Hematopoietic multipotent progenitor cell treated with erythropoietin and hydrocortisone succinate and interleukin-3 and kit ligand, for 8 days (in vitro differentiated cells): ENCODE data around the gene DCAF8.
A peak's percentile ranks its signal among the peaks of the same experiment; 100 is the strongest.
"Not testable (repeated sequence)": the region's sequence is repeated elsewhere in the genome, so short reads cannot be mapped to it uniquely, and the experiment has no call there.

ENCODE experiments used
- DNase-seq: peaks from one replicate; pipeline ENCODE4 v3.0.0-alpha.2; 2015

Gene DCAF8

DNA sequence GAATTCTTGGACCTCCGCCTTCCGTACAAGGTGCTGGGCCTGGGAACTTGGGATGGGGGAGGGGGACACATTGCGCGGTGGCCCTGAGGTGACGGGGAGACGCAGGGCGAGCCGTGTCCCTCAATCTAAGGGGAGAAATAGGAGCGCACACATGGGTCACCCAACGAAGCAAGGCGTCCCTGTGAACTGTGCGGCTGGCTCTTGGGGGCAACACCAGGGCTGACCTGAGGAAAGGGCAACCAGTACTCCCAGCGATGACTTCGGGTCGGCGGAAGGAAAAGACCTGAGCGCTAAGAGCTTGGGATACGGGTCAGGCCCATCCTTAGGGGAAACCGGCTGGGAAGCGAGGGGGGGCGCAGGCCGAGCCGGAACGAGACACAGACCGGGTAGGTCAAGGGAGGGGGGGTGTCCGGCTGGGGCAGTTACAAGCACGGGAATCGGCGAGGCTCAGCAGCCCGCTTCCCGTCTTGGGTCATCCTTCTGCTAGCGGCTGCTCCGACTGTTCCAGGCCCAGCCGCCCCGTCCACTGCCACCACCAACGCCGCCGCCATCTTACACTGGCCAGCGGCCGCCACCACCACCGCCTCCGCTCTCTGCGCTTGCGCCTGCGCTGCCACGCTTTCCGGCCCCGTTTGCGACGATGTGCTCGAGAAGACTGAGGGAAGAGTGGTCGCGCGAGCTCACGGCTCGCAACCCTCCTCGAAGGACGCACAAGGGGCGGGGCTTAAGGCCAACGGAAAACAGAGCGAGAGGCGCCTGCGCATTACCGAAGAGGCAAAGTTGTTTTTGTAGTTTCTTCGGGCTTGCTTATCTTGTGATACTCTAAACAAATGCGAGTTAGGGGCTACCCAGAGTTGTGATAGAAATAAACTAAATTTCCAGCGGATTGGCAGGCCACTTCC lies at the start of gene DCAF8:
Gene DCAF8, minus strand, starts transcription at position 657 of the 902 bp plus-strand sequence. CDS start 18,541 bp downstream, outside the sequence.
- DNase-seq = peak; percentile 98

DNA sequence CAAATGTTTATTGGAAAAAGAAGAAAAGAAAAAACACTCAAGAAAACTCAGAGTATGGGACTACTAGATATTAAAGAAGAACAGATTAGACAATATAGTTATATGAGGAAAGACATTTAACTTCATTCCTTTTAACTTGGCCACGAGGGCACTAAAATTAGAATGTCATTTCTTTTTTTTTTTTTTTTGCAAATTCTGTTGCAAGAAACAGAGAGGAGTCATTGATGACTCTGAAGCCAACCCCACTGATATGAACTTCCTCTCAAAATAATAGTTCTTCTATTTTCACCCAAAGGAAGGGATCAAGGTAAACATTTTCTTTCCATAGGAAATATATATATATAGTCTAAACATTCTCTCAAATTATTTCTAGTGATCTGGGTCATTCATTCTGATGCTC lies 47.2 kb upstream of the DCAF8 start:
- no peak for DNase-seq

GRCh38 chr1:160309185-160309557 lies 46.8 kb upstream of the DCAF8 start:
- no peak for DNase-seq

GRCh38 chr1:160308451-160309184 lies 46.3 kb upstream of the DCAF8 start:
- no peak for DNase-seq

DNA sequence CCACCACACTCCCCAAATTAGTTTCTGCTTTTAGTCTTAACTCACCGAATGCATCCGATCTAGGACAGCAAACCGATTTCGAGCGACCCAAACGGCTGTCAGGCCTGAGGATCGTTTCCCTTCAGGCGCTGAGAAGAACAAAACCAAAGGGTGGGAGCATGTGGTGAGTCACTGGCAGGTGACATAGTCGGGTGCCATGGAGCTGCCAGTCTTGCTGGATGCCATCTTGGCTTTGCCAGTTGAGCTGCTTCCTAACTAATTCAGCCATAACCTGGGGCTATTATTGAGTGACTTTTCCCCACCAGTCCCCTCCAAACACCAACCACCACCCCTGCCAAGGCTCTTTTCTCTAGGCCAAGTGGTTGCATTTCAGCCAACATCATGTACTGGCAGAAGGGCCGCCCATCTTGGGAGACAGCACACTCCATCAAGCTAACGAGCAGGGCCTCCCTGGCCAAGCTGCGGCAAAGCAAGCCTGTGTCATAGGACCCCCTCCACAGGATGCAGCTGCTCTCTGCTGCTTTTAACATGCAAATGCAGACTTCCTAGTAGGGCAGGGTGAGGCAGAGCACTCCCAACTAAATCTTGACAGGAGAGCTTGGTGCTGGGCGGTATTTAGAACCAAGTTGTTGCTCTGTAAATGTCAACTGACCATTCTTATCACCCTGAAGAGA lies 44.9 kb upstream of the DCAF8 start:
- no peak for DNase-seq

- DNase-seq = no peak
Measured at GRCh38 chr1:160300173-160300572, 37.8 kb upstream of the DCAF8 start.

DNA sequence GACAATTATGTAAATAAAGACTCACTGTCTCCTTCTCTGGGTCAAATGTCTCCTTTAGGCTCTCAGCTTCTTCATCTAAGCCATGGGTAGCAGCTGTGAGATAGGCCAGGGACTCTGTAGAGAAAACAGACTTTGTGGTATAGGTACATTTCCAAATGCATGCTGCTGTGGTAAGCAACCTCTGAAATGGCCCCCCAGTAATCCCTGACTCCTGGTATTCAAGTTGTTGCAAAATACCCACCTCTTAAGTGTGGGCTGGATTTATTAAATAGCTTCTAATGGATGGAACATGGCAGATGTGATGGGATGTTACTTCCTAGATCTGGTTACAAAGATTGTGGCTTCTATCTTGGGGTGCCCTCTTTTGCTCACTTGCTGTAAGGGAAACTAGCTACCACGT lies 33.7 kb upstream of the DCAF8 start:
- DNase-seq = no peak

DNA sequence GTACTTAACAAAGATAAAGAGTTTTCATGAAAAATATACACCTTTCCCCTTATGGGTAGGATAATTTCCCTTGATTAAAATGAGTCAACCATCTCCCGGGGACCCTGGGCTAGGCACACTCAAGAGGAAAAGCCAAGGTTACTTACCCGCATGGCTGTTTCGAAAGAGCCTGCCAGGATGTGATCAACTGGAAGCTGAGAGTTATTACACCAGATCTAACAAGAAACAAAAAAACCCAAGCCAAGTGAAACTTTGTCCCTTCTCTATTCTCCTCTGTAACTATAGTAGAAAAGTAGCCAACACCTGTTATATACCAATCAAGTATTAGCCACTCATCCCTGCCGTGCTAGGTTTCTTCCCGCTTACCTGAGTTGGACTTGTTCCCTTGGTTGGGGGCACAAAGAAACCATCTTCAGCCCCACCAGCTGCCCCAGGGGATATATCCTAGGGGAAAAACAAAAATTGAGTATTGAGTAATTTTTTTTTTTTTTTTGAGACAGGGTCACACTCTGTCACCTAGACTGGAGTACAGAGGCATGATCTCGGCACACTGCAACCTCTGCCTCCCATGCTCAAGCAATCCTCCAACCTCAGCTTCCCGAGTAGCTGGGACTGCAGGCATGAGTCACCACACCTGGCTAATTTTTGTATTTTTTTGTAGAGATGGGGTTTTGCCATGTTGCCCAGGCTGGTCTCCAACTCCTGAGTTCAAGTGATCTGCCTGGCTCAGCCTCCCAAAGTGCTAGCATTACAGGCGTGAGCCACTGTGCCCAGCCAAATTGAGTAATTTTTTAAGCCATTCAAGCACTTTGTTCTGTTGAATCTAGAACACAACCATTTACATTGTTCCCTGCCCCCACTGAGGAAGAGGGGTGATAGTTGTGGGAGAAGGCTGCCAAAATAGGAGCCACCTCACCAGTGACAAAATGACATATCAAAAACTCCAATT lies 30.9 kb upstream of the DCAF8 start:
- no peak for DNase-seq

DNA sequence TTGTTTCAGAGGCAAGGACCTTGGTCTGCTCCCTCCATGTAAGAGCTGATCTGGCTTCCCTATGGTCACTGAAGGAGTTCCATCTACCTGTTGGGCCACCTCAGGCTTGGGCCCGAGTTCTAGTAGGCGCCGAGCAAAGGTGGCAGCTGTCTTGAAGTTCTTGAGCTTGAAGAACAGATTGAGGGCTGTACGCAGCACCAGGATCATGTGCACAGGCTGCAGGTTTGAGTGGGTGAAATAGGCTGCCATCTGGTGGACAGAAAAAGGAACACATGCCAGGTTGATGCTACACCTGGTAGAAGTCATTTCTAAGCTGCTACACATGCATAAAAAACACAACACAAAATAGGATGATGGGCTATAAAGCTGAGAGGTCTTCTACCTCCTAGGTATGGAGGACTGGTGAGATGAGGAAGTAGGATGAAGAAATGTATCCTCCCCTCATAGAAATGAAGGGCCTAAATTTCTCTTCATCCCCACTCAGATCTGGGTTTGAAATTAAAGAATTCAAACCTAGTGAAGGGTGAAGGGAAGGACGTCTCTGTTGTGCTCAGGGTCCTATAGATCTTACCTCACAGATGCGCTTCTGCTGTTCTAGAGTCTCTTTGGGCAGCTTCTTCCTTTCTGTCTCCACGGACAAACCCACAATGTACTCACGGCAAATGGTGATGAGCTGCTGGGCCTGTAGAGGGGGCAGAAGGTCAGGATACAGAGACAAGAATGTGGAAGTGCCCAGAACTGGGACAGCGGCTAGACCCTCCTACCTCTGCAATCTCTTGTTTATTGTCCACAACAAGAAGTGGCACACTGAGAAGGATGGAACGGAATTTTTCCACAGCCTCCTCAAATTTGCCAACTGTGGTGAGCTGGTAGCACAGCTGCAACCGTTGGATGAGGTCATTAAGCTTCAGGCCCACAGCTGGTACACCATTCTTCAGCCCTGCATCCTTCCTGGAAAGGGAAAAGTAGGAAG lies 29.2 kb upstream of the DCAF8 start:
- peak; percentile 65 for DNase-seq

GRCh38 chr1:160287769-160288168 lies 25.4 kb upstream of the DCAF8 start:
- not testable (repeated sequence) for DNase-seq

DNA sequence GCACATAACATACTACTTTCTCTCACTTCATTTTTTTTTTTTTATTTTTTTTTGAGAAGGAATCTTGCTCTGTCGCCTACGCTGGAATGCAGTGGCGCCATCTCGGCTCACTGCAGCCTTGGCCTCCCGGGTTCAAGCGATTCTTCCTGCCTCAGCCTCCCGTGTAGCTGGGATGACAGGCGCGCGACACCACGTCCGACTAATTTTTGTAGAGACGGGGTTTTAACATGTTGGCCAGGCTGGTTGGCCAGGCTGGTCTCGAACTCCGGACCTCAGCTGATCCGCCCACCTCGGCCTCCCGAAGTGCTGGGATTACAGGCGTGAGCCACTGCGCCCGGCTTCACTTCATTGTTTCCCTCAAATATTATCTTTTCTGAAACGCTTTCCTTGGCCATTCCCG lies 23.2 kb upstream of the DCAF8 start:
- no peak for DNase-seq

GRCh38 chr1:160284782-160285344 lies 22.5 kb upstream of the DCAF8 start, which contains the start of gene PEX19:
TSS of gene PEX19 (minus strand) at chr1:160285133. CDS start at chr1:160285124, 9 bp downstream.
- peak; percentile 90 for DNase-seq

DNA sequence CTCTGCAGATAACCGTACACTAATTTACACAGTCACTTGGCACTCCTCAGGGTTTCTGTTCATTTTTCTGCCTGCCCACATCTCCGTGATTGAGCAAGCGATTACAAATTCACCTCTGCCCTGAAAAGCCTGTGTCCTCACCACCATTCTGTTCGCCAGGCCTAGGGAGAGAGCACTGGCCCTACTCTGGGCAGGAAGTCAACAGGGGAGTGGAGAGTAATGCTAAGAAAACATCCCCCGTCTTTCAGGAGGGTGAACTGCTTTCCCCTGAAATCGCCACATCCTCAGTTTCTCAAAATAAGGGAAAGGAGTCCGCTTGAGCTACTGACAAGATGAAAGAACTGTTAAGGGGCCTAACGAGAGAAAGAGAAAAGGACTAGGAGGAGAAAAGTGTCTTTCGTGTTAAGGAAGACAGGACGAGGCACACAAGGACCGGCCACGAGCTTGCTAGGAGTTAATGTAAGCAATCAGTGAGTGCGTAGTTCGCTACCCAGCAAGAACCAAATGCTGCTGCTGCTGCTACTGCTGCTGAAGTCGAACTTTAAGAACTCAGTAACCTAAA lies 22.0 kb upstream of the DCAF8 start:
- DNase-seq = peak; percentile 41

DNA sequence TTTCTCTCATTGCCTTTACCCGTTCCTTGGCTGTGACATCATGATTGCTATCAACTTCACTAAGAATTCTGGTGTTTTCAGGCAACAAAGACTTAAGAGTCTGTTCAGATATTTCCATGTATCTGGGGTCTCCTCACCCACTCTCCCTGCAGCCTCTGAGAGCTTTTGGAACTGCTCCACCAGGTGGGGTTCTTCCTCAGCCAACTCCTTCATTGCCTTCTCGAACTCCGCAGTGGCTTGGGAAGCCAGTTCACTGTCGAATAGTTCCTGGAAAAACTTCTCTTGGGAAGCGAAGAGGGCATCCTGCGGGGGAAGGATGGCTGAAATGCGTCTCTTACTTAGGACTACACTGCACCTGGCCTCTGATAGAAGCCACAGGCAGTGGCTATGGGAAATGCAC lies 20.5 kb upstream of the DCAF8 start:
- DNase-seq = no peak

GRCh38 chr1:160277987-160278386 lies 15.6 kb upstream of the DCAF8 start:
- DNase-seq = no peak

DNA sequence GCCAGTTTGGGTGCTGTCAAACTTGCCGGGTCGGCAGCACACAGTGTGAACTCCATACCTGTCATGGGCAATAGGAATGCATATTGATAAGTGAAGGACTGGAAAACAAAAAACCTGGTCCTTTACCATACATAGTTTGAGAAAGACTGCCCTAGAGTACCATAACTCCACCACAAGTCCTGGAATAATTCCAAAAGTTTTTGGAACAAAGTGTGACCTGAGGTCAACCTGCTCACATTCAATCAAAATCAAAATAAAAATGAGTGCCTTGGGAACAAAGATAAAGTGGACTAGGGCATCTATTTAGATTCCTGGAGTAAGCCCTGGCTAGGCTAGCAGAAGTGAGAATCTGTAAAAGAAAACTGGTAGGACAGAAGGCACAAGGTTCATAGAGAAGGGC lies 15.0 kb upstream of the DCAF8 start:
- DNase-seq = no peak

GRCh38 chr1:160271025-160271424 lies 8.7 kb upstream of the DCAF8 start:
- no peak for DNase-seq

- no peak for DNase-seq
Measured at GRCh38 chr1:160267284-160267991, 5.1 kb upstream of the DCAF8 start.

DNA sequence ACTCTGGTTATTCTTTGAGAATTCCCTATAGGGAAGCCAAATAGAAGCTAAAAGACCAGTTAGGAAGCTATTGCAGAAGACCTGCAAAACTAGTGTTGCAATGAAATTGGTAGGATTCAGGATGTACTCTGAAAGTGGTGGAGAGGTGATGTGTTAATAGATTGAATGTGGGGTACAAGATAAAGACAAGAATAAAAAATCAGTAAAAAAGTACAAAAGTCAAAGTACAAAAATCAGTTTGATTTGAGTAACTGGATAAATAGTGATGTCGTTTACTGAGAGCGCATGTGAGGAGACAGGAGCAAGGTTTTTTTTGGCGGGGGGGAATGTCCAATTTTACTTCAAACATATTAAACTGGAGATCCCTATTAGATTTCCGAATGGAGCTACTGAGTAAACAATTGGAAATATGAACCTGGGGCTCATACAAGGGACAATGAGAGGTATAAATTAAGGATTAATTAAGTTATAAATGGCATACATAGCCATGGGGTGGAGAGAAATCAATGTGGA lies 2.5 kb upstream of the DCAF8 start:
- DNase-seq = no peak

- peak; percentile 68 for DNase-seq
Measured at GRCh38 chr1:160261556-160261892, 825 bp downstream of the DCAF8 start.
